HCT116 (cell line): Measurements from ENCODE around the gene DOCK2.

Experiments
- CTCF ChIP-seq, 3 experiments: fragments of 200-600 bp in 1 of 3; sonication (generic) in 1 of 3; IDR thresholded peaks in 2 of 3; conservative IDR thresholded peaks in 1 of 3; 2 replicates each; pipeline ENCODE4 v1.5.1; 2012 to 2017; ENCODE audit warnings: low read depth in 2 of 3, low read length in 2 of 3, antibody characterized with exemption in 1 of 3, borderline replicate concordance in 1 of 3, control low read depth in 1 of 3, mild to moderate bottlenecking in 1 of 3, mixed read lengths in 1 of 3, mixed run types in 1 of 3, moderate library complexity in 1 of 3; ENCODE audit not compliant: insufficient read depth in 1 of 3
- REST ChIP-seq: IDR thresholded peaks from 2 replicates; pipeline ENCODE4 v1.6.1; 2012; ENCODE audit warnings: low read depth

- TF ChIP-seq CTCF (IDR thresholded peaks at IDR 0.05 in 2 of 3, conservative IDR thresholded peaks at IDR 0.05 in 1 of 3; ENCODE audit: borderline replicate concordance in 1 of 3, insufficient read depth in 1 of 3, low read depth in 2 of 3, low read length in 2 of 3) (no peak), REST (no peak)
Measured at GRCh38 chr5:170117736-170118135, 480.7 kb downstream of the DOCK2 start.
